GM19452 (cell line): ENCODE data around the gene ARHGAP31.
"Not testable (repeated sequence)": the region's sequence is repeated elsewhere in the genome, so short reads cannot be mapped to it uniquely, and the experiment has no call there.

Experiments used
- ATAC-seq: cut with Tn5 transposase; IDR thresholded peaks from one replicate; pipeline ENCODE4 v1.9.1; 2021; ENCODE audit not compliant: unreplicated experiment

ARHGAP31 gene

GRCh38 chr3:119294696-119295671, 801 bp downstream of the ARHGAP31 start:
- peak; percentile 38 for ATAC-seq

- ATAC-seq = no peak
Measured at GRCh38 chr3:119295816-119296726, 1.9 kb downstream of the ARHGAP31 start.

- ATAC-seq = no peak
Measured at GRCh38 chr3:119296727-119297122, 2.5 kb downstream of the ARHGAP31 start.

- no peak for ATAC-seq
Measured at GRCh38 chr3:119297169-119297568, 3.0 kb downstream of the ARHGAP31 start.

GRCh38 chr3:119298565-119298941, 4.4 kb downstream of the ARHGAP31 start:
- no peak for ATAC-seq

GRCh38 chr3:119300991-119301391, 6.8 kb downstream of the ARHGAP31 start:
- no peak for ATAC-seq

- ATAC-seq = no peak
Measured at GRCh38 chr3:119301662-119302061, 7.5 kb downstream of the ARHGAP31 start.

- ATAC-seq = peak; percentile 76
Measured at GRCh38 chr3:119302697-119303551, 8.7 kb downstream of the ARHGAP31 start.

- no peak for ATAC-seq
Measured at GRCh38 chr3:119304201-119304713, 10.1 kb downstream of the ARHGAP31 start.

- no peak for ATAC-seq
Measured at GRCh38 chr3:119305286-119305685, 11.1 kb downstream of the ARHGAP31 start.

- not testable (repeated sequence) for ATAC-seq
Measured at GRCh38 chr3:119306378-119306777, 12.2 kb downstream of the ARHGAP31 start.

GRCh38 chr3:119308355-119308754, 14.2 kb downstream of the ARHGAP31 start:
- ATAC-seq = no peak

- ATAC-seq = no peak
Measured at GRCh38 chr3:119309591-119309990, 15.4 kb downstream of the ARHGAP31 start.

- no peak for ATAC-seq
Measured at GRCh38 chr3:119310071-119310470, 15.9 kb downstream of the ARHGAP31 start.

GRCh38 chr3:119311081-119311925, 17.1 kb downstream of the ARHGAP31 start:
- ATAC-seq = no peak

- no peak for ATAC-seq
Measured at GRCh38 chr3:119313461-119313860, 19.3 kb downstream of the ARHGAP31 start.

- no peak for ATAC-seq
Measured at GRCh38 chr3:119314821-119315220, 20.6 kb downstream of the ARHGAP31 start.

GRCh38 chr3:119315600-119316312, 21.6 kb downstream of the ARHGAP31 start:
- ATAC-seq = no peak

- ATAC-seq = no peak
Measured at GRCh38 chr3:119316313-119316670, 22.1 kb downstream of the ARHGAP31 start.
